Smooth muscle cell (in vitro differentiated cells): ENCODE measurements around the gene NPVF. TPM values are rescaled to one million over a fixed set of nuclear protein-coding genes. Genes with fewer than 3 reads are reported as not detected.

Source experiments
- DNase-seq: peaks from one replicate; lab custom pipeline; 2025; ENCODE audit not compliant: unreplicated experiment; lab: John Stamatoyannopoulos, UW
- H2AFZ ChIP-seq: fragments of 200-600 bp; sonication (generic); 2 replicates; pipeline ENCODE4 v1.6.0; 2016; ENCODE audit warnings: antibody characterized with exemption, low read depth, mild to moderate bottlenecking
- H3F3A ChIP-seq: fragments of 200-600 bp; sonication (generic); 2 replicates; pipeline ENCODE4 v1.6.0; 2017; ENCODE audit warnings: antibody characterized with exemption, low read depth
- H3K27ac ChIP-seq: fragments of 200-600 bp; sonication (generic); 2 replicates; pipeline ENCODE4 v1.5.1; 2016; ENCODE audit warnings: low read depth, mild to moderate bottlenecking
- H3K27me3 ChIP-seq: fragments of 200-600 bp; sonication (generic); 2 replicates; pipeline ENCODE4 v1.6.1; 2016; ENCODE audit warnings: low read depth, mild to moderate bottlenecking
- H3K36me3 ChIP-seq: fragments of 200-600 bp; sonication (generic); 2 replicates; pipeline ENCODE4 v1.5.1; 2016; ENCODE audit warnings: low read depth
- H3K4me1 ChIP-seq: fragments of 200-600 bp; sonication (generic); 2 replicates; pipeline ENCODE4 v1.5.1; 2016; ENCODE audit warnings: low read depth
- H3K4me2 ChIP-seq: fragments of 200-600 bp; sonication (generic); 2 replicates; pipeline ENCODE4 v1.6.0; 2016; ENCODE audit warnings: mild to moderate bottlenecking
- H3K4me3 ChIP-seq: fragments of 200-600 bp; sonication (generic); 2 replicates; pipeline ENCODE4 v1.5.1; 2016; ENCODE audit warnings: mild to moderate bottlenecking
- H3K79me2 ChIP-seq: fragments of 200-600 bp; sonication (generic); 2 replicates; pipeline ENCODE4 v1.6.0; 2016; ENCODE audit warnings: low read depth, mild to moderate bottlenecking
- H3K9ac ChIP-seq: fragments of 200-600 bp; sonication (generic); 2 replicates; pipeline ENCODE4 v1.6.0; 2016; ENCODE audit warnings: low read depth
- H3K9me3 ChIP-seq: fragments of 200-600 bp; sonication (generic); replicated peaks from 2 replicates; pipeline ENCODE4 v1.5.1; 2016; ENCODE audit warnings: low read depth
- H4K20me1 ChIP-seq: fragments of 200-600 bp; sonication (generic); 2 replicates; pipeline ENCODE4 v1.6.0; 2016; ENCODE audit warnings: low read depth
- CTCF ChIP-seq: fragments of 200-600 bp; sonication (generic); IDR thresholded peaks from 2 replicates; pipeline ENCODE4 v1.5.1; 2017; ENCODE audit warnings: borderline replicate concordance, mild to moderate bottlenecking, antibody characterized with exemption; ENCODE audit not compliant: insufficient read depth, poor library complexity, severe bottlenecking
- WGBS: methylation state at CpG from one replicate; pipeline ENCODE4 v1.1.7; 2016; ENCODE audit warnings: low lambda C conversion rate; 5-methylcytosine and 5-hydroxymethylcytosine counted together
- polyA plus RNA-seq: library from polyadenylated mRNA; unstranded; fragments of >200 nt; fragmentation: Nextera tagmentation; extraction: Ambion mirVana; gene quantifications from 2 replicates; pipeline ENCODE4 v1.2.1, GENCODE V29; 2016
- total RNA-seq: library from RNA; depleted of rRNA; stranded (reverse); fragments of >200 nt; gene quantifications from 2 replicates; pipeline ENCODE4 v1.2.3, GENCODE V29; 2014

The NPVF gene
- total and polyA plus RNA-seq, 2 experiments from 2014 or later, result not detected

GRCh38 chr7:25222666-25223065, 5.6 kb downstream of the NPVF start:
- Histone ChIP-seq H3F3A (no peaks in the 10 kb centered on the region), H3K4me1 (no peaks in the 10 kb centered on the region), H3K79me2 (no peaks in the 10 kb centered on the region), H3K27me3 (peaks cover 42% of the 10 kb centered on the region), H3K4me3 (no peak overlapping the region), H3K9ac (no peak overlapping the region), H3K4me2 (no peak overlapping the region), H4K20me1 (no peaks in the 10 kb centered on the region), H2AFZ (no peak overlapping the region), H3K27ac (no peak overlapping the region), H3K36me3 (no peaks in the 10 kb centered on the region), H3K9me3 (no peaks in the 10 kb centered on the region)
- no peak for TF ChIP-seq CTCF
- DNase-seq, result no peak
- 94% methylated on average over 5 of the region's 5 CpGs for WGBS

- no peak for DNase-seq
- no peaks in the 10 kb centered on the region for H3K9me3 ChIP-seq
- H3K27ac ChIP-seq, result no peak overlapping the region
- H3K4me2 ChIP-seq, result no peak overlapping the region
- TF ChIP-seq CTCF, result no peak
- no peaks in the 10 kb centered on the region for H4K20me1 ChIP-seq
- H3F3A ChIP-seq, result no peaks in the 10 kb centered on the region
- no peak overlapping the region for H3K9ac ChIP-seq
- peaks cover 37% of the 10 kb centered on the region for H3K27me3 ChIP-seq
- no peak overlapping the region for H2AFZ ChIP-seq
- H3K4me3 ChIP-seq, result no peak overlapping the region
- H3K79me2 ChIP-seq, result no peaks in the 10 kb centered on the region
- no peaks in the 10 kb centered on the region for H3K4me1 ChIP-seq
- H3K36me3 ChIP-seq, result no peaks in the 10 kb centered on the region
- WGBS, result 99% methylated on average over 2 of the region's 2 CpGs
Observed at GRCh38 chr7:25221009-25221408, 7.3 kb downstream of the NPVF start.

GRCh38 chr7:25218191-25218590, 10.1 kb downstream of the NPVF start:
- Histone ChIP-seq H4K20me1 (no peaks in the 10 kb centered on the region), H3F3A (no peaks in the 10 kb centered on the region), H3K9ac (no peak overlapping the region), H2AFZ (no peak overlapping the region), H3K27me3 (peaks cover 29% of the 10 kb centered on the region), H3K27ac (no peak overlapping the region), H3K4me2 (no peak overlapping the region), H3K4me3 (no peak overlapping the region), H3K79me2 (no peaks in the 10 kb centered on the region), H3K9me3 (no peaks in the 10 kb centered on the region), H3K36me3 (no peaks in the 10 kb centered on the region), H3K4me1 (no peaks in the 10 kb centered on the region)
- TF ChIP-seq CTCF, result no peak
- DNase-seq, result no peak
- 90% methylated on average over 3 of the region's 3 CpGs for WGBS

GRCh38 chr7:25216837-25217236, 11.4 kb downstream of the NPVF start:
- Histone ChIP-seq H3K36me3 (no peaks in the 10 kb centered on the region), H3K4me3 (no peak overlapping the region), H3F3A (no peaks in the 10 kb centered on the region), H3K79me2 (no peaks in the 10 kb centered on the region), H3K27me3 (peaks cover 29% of the 10 kb centered on the region), H3K9ac (no peak overlapping the region), H3K4me2 (no peak overlapping the region), H2AFZ (peak overlapping the region; percentile 37), H3K9me3 (no peaks in the 10 kb centered on the region), H4K20me1 (no peaks in the 10 kb centered on the region), H3K27ac (no peak overlapping the region), H3K4me1 (no peaks in the 10 kb centered on the region)
- no peak for DNase-seq
- 11% methylated on average over 2 of the region's 2 CpGs for WGBS
- peak; percentile 89 for TF ChIP-seq CTCF
